DND-41 (cell line): ENCODE data around the gene CREG1.

ENCODE experiments used
- ATAC-seq: fragments of 200-7000 bp; cut with Tn5 transposase; 3 replicates; pipeline ENCODE4 v1.9.1; 2021; ENCODE audit warnings: low read depth; ENCODE audit not compliant: insufficient read depth
- DNase-seq: peaks from one replicate; pipeline ENCODE4 v3.0.0-alpha.2; 2020
- H2AFZ ChIP-seq: 2 replicates; pipeline ENCODE4 v1.6.0; 2012; ENCODE audit warnings: low read depth, low read length
- H3K27ac ChIP-seq: 2 replicates; pipeline ENCODE4 v1.5.1; 2012; ENCODE audit warnings: low read length, inconsistent platforms
- H3K27me3 ChIP-seq: fragments of 200-600 bp; sonication (generic); 2 replicates; pipeline ENCODE4 v1.6.0; 2012; ENCODE audit warnings: low read length, mild to moderate bottlenecking, inconsistent platforms; ENCODE audit not compliant: insufficient read depth, poor library complexity
- H3K36me3 ChIP-seq: 2 replicates; pipeline ENCODE4 v1.5.1; 2012; ENCODE audit warnings: low read length, inconsistent platforms; ENCODE audit not compliant: insufficient read depth
- H3K4me1 ChIP-seq: 2 replicates; pipeline ENCODE4 v1.5.1; 2012; ENCODE audit warnings: mild to moderate bottlenecking, low read length; ENCODE audit not compliant: insufficient read depth
- H3K4me2 ChIP-seq: 2 replicates; pipeline ENCODE4 v1.6.0; 2012; ENCODE audit warnings: mild to moderate bottlenecking, moderate library complexity, low read length, inconsistent platforms; ENCODE audit not compliant: insufficient read depth
- H3K4me3 ChIP-seq, 2 experiments: fragments of 200-600 bp in 1 of 2; shearing (Covaris generic) in 1 of 2; 2 replicates each; pipeline ENCODE4 v1.5.1; 2012 to 2016; ENCODE audit warnings: inconsistent platforms in 2 of 2, low read length in 2 of 2, mild to moderate bottlenecking in 2 of 2, low read depth in 1 of 2, moderate library complexity in 1 of 2
- H3K79me2 ChIP-seq: 2 replicates; pipeline ENCODE4 v1.6.0; 2012; ENCODE audit warnings: low read length, inconsistent platforms; ENCODE audit not compliant: insufficient read depth
- H3K9ac ChIP-seq: 2 replicates; pipeline ENCODE4 v1.6.0; 2012; ENCODE audit warnings: low read depth, mild to moderate bottlenecking, inconsistent platforms, low read length, moderate library complexity
- H3K9me3 ChIP-seq: 2 replicates; pipeline ENCODE4 v1.5.1; 2012; ENCODE audit warnings: low read length, moderate library complexity, mild to moderate bottlenecking, inconsistent platforms; ENCODE audit not compliant: insufficient read depth, severe bottlenecking
- H4K20me1 ChIP-seq: 2 replicates; pipeline ENCODE4 v1.6.0; 2012; ENCODE audit warnings: low read length; ENCODE audit not compliant: insufficient read depth
- CTCF ChIP-seq: IDR thresholded peaks from 2 replicates; pipeline ENCODE4 v1.5.1; 2012; ENCODE audit warnings: borderline replicate concordance, low read length, moderate library complexity, mild to moderate bottlenecking; ENCODE audit not compliant: poor library complexity, severe bottlenecking; ENCODE audit errors: extremely low read depth
- EZH2 ChIP-seq: IDR thresholded peaks from 3 replicates; pipeline ENCODE4 v1.6.1; 2012; ENCODE audit warnings: borderline replicate concordance, low read depth, mild to moderate bottlenecking, moderate library complexity, low read length, inconsistent platforms; ENCODE audit not compliant: severe bottlenecking

The CREG1 gene

GRCh38 chr1:167544447-167545093 lies 9.0 kb downstream of the CREG1 start:
- H3K9ac ChIP-seq = no peak overlapping the region
- H3K27me3 ChIP-seq = no peaks in the 10 kb centered on the region
- no peaks in the 10 kb centered on the region for H3K9me3 ChIP-seq
- peaks cover 23% of the 10 kb centered on the region for H3K36me3 ChIP-seq
- H3K79me2 ChIP-seq = no peaks in the 10 kb centered on the region
- H3K4me2 ChIP-seq = no peak overlapping the region
- no peaks in the 10 kb centered on the region for H3K4me1 ChIP-seq
- H4K20me1 ChIP-seq = no peaks in the 10 kb centered on the region
- H3K27ac ChIP-seq = no peak overlapping the region
- TF ChIP-seq CTCF = no peak
- TF ChIP-seq EZH2 = no peak
- DNase-seq = no peak
- H3K4me3 ChIP-seq = no peak overlapping the region
- peak; percentile 31; the same call in 1 of the 3 replicates for ATAC-seq
- no peak overlapping the region for H2AFZ ChIP-seq

- Histone ChIP-seq H3K36me3 (peaks cover 23% of the 10 kb centered on the region), H3K4me2 (no peak overlapping the region), H3K9ac (no peak overlapping the region), H3K27ac (no peak overlapping the region), H3K9me3 (no peaks in the 10 kb centered on the region), H3K4me3 (no peak overlapping the region), H4K20me1 (no peaks in the 10 kb centered on the region), H2AFZ (no peak overlapping the region), H3K79me2 (no peaks in the 10 kb centered on the region), H3K27me3 (no peaks in the 10 kb centered on the region), H3K4me1 (no peaks in the 10 kb centered on the region)
- ATAC-seq (no peak), DNase-seq (no peak)
- no peak for TF ChIP-seq CTCF
- no peak for TF ChIP-seq EZH2
Observed at GRCh38 chr1:167543199-167543990, 10.2 kb downstream of the CREG1 start.

GRCh38 chr1:167542109-167543032 lies 11.2 kb downstream of the CREG1 start:
- Histone ChIP-seq H3K9ac (no peak overlapping the region), H3K4me1 (no peaks in the 10 kb centered on the region), H3K27me3 (no peaks in the 10 kb centered on the region), H4K20me1 (no peaks in the 10 kb centered on the region), H3K79me2 (no peaks in the 10 kb centered on the region), H3K4me2 (no peak overlapping the region), H2AFZ (no peak overlapping the region), H3K36me3 (peaks cover 23% of the 10 kb centered on the region), H3K4me3 (no peak overlapping the region), H3K9me3 (no peaks in the 10 kb centered on the region), H3K27ac (no peak overlapping the region)
- ATAC-seq = no peak
- TF ChIP-seq CTCF (no peak), EZH2 (no peak)
- no peak for DNase-seq
